H9 (cell line): ENCODE results near the gene PDGFB. TPM values are rescaled to one million over a fixed set of nuclear protein-coding genes. Genes with fewer than 3 reads are reported as not detected.

ENCODE experiments used
- DNase-seq: peaks from one replicate; pipeline ENCODE4 v3.0.0-alpha.2; 2017
- H2AFZ ChIP-seq: one replicate; pipeline ENCODE4 v1.6.1; 2013; ENCODE audit warnings: mild to moderate bottlenecking, low read length, control low read depth, moderate library complexity
- H2AK5ac ChIP-seq: 2 replicates; pipeline ENCODE4 v1.6.1; 2013; ENCODE audit warnings: low read length, control low read depth, mixed read lengths; ENCODE audit not compliant: insufficient read length
- H2BK120ac ChIP-seq: one replicate; pipeline ENCODE4 v1.6.1; 2013; ENCODE audit warnings: low read depth, mild to moderate bottlenecking, low read length, control low read depth, inconsistent platforms; ENCODE audit not compliant: poor library complexity, severe bottlenecking
- H2BK12ac ChIP-seq: 2 replicates; pipeline ENCODE4 v1.6.1; 2013; ENCODE audit warnings: low read length, control low read depth, mixed read lengths, low read depth; ENCODE audit not compliant: insufficient read length
- H2BK15ac ChIP-seq: 2 replicates; pipeline ENCODE4 v1.6.1; 2013; ENCODE audit warnings: low read depth, low read length, control low read depth
- H2BK20ac ChIP-seq: one replicate; pipeline ENCODE4 v1.6.1; 2013; ENCODE audit warnings: low read depth, mild to moderate bottlenecking, low read length, control low read depth, inconsistent platforms; ENCODE audit not compliant: poor library complexity, severe bottlenecking
- H2BK5ac ChIP-seq: 2 replicates; pipeline ENCODE4 v1.6.1; 2013; ENCODE audit warnings: low read length, control low read depth, mixed read lengths; ENCODE audit not compliant: insufficient read length
- H3K14ac ChIP-seq: 2 replicates; pipeline ENCODE4 v1.6.1; 2013; ENCODE audit warnings: low read length, control low read depth; ENCODE audit not compliant: insufficient read depth
- H3K18ac ChIP-seq: 2 replicates; pipeline ENCODE4 v1.6.1; 2013; ENCODE audit warnings: low read depth, mild to moderate bottlenecking, mixed read lengths, low read length, control low read depth; ENCODE audit not compliant: insufficient read length
- H3K23ac ChIP-seq: 2 replicates; pipeline ENCODE4 v1.6.1; 2013; ENCODE audit warnings: low read length, control low read depth, mixed read lengths, low read depth; ENCODE audit not compliant: insufficient read length
- H3K23me2 ChIP-seq: 2 replicates; pipeline ENCODE4 v1.6.1; 2013; ENCODE audit warnings: low read depth, mild to moderate bottlenecking, mixed read lengths, low read length, control low read depth; ENCODE audit not compliant: insufficient read length, poor library complexity, severe bottlenecking
- H3K27ac ChIP-seq: 2 replicates; pipeline ENCODE4 v1.5.1; 2013; ENCODE audit warnings: low read length, control low read depth, mixed read lengths, low read depth; ENCODE audit not compliant: insufficient read length
- H3K27me3 ChIP-seq: 2 replicates; pipeline ENCODE4 v1.6.1; 2013; ENCODE audit warnings: low read length, control low read depth, inconsistent platforms; ENCODE audit not compliant: insufficient read depth
- H3K4ac ChIP-seq: 2 replicates; pipeline ENCODE4 v1.6.1; 2013; ENCODE audit warnings: low read depth, mild to moderate bottlenecking, control low read depth, inconsistent platforms, low read length, moderate library complexity
- H3K4me1 ChIP-seq: 2 replicates; pipeline ENCODE4 v1.6.1; 2013; ENCODE audit warnings: low read length, control low read depth, inconsistent platforms; ENCODE audit not compliant: insufficient read depth
- H3K4me2 ChIP-seq: 2 replicates; pipeline ENCODE4 v1.6.1; 2013; ENCODE audit warnings: low read length, control low read depth, mixed read lengths; ENCODE audit not compliant: insufficient read length, insufficient read depth
- H3K56ac ChIP-seq: 2 replicates; pipeline ENCODE4 v1.6.1; 2013; ENCODE audit warnings: low read depth, mild to moderate bottlenecking, mixed read lengths, low read length, control low read depth; ENCODE audit not compliant: insufficient read length
- H3K79me1 ChIP-seq: 2 replicates; pipeline ENCODE4 v1.6.1; 2013; ENCODE audit warnings: low read depth, mild to moderate bottlenecking, moderate library complexity, low read length, control low read depth, inconsistent platforms; ENCODE audit not compliant: insufficient read depth, poor library complexity, severe bottlenecking
- H3K79me2 ChIP-seq: 2 replicates; pipeline ENCODE4 v1.6.1; 2013; ENCODE audit warnings: low read length, control low read depth, inconsistent platforms; ENCODE audit not compliant: insufficient read depth
- H3K9ac ChIP-seq: 2 replicates; pipeline ENCODE4 v1.6.1; 2013; ENCODE audit warnings: low read length, control low read depth, mixed read lengths; ENCODE audit not compliant: insufficient read length; ENCODE audit errors: extremely low read depth
- H3K9me3 ChIP-seq: one replicate; pipeline ENCODE4 v1.6.1; 2013; ENCODE audit warnings: low read depth, low read length, inconsistent platforms; ENCODE audit not compliant: control insufficient read depth
- H3T11ph ChIP-seq: one replicate; pipeline ENCODE4 v1.6.1; 2013; ENCODE audit warnings: mild to moderate bottlenecking, low read length, control low read depth, inconsistent platforms
- H4K20me1 ChIP-seq: one replicate; pipeline ENCODE4 v1.6.1; 2013; ENCODE audit not compliant: control insufficient read depth, insufficient read length, insufficient read depth
- H4K5ac ChIP-seq: 2 replicates; pipeline ENCODE4 v1.6.1; 2013; ENCODE audit warnings: low read depth, mild to moderate bottlenecking, mixed read lengths, low read length, control low read depth; ENCODE audit not compliant: insufficient read length
- H4K8ac ChIP-seq: replicated peaks from 2 replicates; pipeline ENCODE4 v1.6.1; 2013; ENCODE audit warnings: low read length, control low read depth, mixed read lengths, low read depth; ENCODE audit not compliant: insufficient read length
- H4K91ac ChIP-seq: 2 replicates; pipeline ENCODE4 v1.6.1; 2013; ENCODE audit warnings: low read depth, mild to moderate bottlenecking, moderate library complexity, mixed read lengths, low read length, control low read depth; ENCODE audit not compliant: insufficient read length
- H3K27ac Mint-ChIP-seq, 3 experiments: 2 replicates in 2 of 3; 3 replicates in 1 of 3; pipeline ENCODE4 v1.8.0; 2020 to 2021; ENCODE audit warnings: mixed read lengths in 3 of 3, mild to moderate bottlenecking in 1 of 3, moderate library complexity in 1 of 3
- H3K27me3 Mint-ChIP-seq: 2 replicates; pipeline ENCODE4 v1.8.0; 2021; ENCODE audit warnings: low read depth, mild to moderate bottlenecking, moderate library complexity, mixed read lengths
- H3K36me3 Mint-ChIP-seq, 3 experiments: 2 replicates in 2 of 3; 3 replicates in 1 of 3; pipeline ENCODE4 v1.8.0; 2020 to 2021; ENCODE audit warnings: low read depth in 3 of 3, mixed read lengths in 3 of 3; ENCODE audit not compliant: insufficient read depth in 1 of 3
- H3K4me1 Mint-ChIP-seq, 2 experiments: 2 replicates each; pipeline ENCODE4 v1.8.0; 2020; ENCODE audit warnings: mixed read lengths in 2 of 2
- H3K4me3 Mint-ChIP-seq, 2 experiments: 2 replicates in 1 of 2; 3 replicates in 1 of 2; pipeline ENCODE4 v1.8.0; 2020 to 2021; ENCODE audit warnings: mild to moderate bottlenecking in 2 of 2, mixed read lengths in 2 of 2, moderate library complexity in 1 of 2
- H3K9me3 Mint-ChIP-seq, 2 experiments: 2 replicates in 1 of 2; 3 replicates in 1 of 2; pipeline ENCODE4 v1.8.0; 2020; ENCODE audit warnings: mild to moderate bottlenecking in 2 of 2, mixed read lengths in 2 of 2, moderate library complexity in 1 of 2
- CTCF ChIP-seq: fragments of 200-600 bp; sonication (generic); conservative IDR thresholded peaks from 3 replicates; pipeline ENCODE4 v1.8.0; 2021; ENCODE audit warnings: antibody characterized with exemption, mild to moderate bottlenecking
- WGBS: extraction: QIAGEN DNeasy Blood & Tissue Kit; methylation state at CpG from one replicate; pipeline ENCODE4 v1.1.7; 2013; ENCODE audit warnings: missing lambda C conversion rate, low lambda C conversion rate, mixed read lengths; ENCODE audit not compliant: insufficient read length; ENCODE audit errors: extremely low coverage; 5-methylcytosine and 5-hydroxymethylcytosine counted together
- total RNA-seq: library from RNA; stranded (reverse); gene quantifications from 2 replicates; pipeline ENCODE4 v1.2.1, GENCODE V29; 2021

PDGFB gene
- total RNA-seq, 1 experiment from 2014 or later = 6.1 TPM

- Mint-ChIP-seq H3K4me3 (peak overlapping the region; percentile 37 to 70), H3K9me3 (no peaks in the 10 kb centered on the region; a peak in 1 of 5 replicates), H3K36me3 (no peaks in the 10 kb centered on the region), H3K27ac (peak overlapping the region; percentile 98 to 100 (median 99)), H3K27me3 (no peaks in the 10 kb centered on the region; the same call in 1 of the 2 replicates), H3K4me1 (peaks cover 75 to 88% of the 10 kb centered on the region in 2 experiments)
- H2AK5ac ChIP-seq = peak overlapping the region; percentile 71
- H3K27me3 ChIP-seq = no peaks in the 10 kb centered on the region
- peak overlapping the region; percentile 100 for H4K91ac ChIP-seq
- peak overlapping the region; percentile 97 for H3K14ac ChIP-seq
- no peaks in the 10 kb centered on the region for H3K9me3 ChIP-seq
- peak overlapping the region; percentile 99 for H4K5ac ChIP-seq
- peak overlapping the region; percentile 98 for H3K18ac ChIP-seq
- H3K27ac ChIP-seq = peak overlapping the region; percentile 91
- peaks cover 16% of the 10 kb centered on the region; the same call in 1 of the 2 replicates for H3K4me1 ChIP-seq
- no peak overlapping the region for H2AFZ ChIP-seq
- no peaks in the 10 kb centered on the region for H3K79me1 ChIP-seq
- H2BK15ac ChIP-seq = no peak overlapping the region
- peak overlapping the region; percentile 99 for H2BK12ac ChIP-seq
- H4K20me1 ChIP-seq = peaks cover 5% of the 10 kb centered on the region
- peak; percentile 99 for DNase-seq
- peak overlapping the region; percentile 80 for H3T11ph ChIP-seq
- H3K9ac ChIP-seq = peak overlapping the region; percentile 43
- H2BK5ac ChIP-seq = peak overlapping the region; percentile 94
- H4K8ac ChIP-seq = peak overlapping the region; percentile 97
- H2BK120ac ChIP-seq = peak overlapping the region; percentile 97
- peak overlapping the region; percentile 61 for H3K23ac ChIP-seq
- H3K4me2 ChIP-seq = no peak overlapping the region
- no peaks in the 10 kb centered on the region for H3K79me2 ChIP-seq
- no CpG with 5 or more reads among the region's 22 CpGs for WGBS
- H2BK20ac ChIP-seq = peak overlapping the region; percentile 83
- peak overlapping the region; percentile 89 for H3K4ac ChIP-seq
- H3K23me2 ChIP-seq = no peaks in the 10 kb centered on the region
- peak overlapping the region; percentile 30 for H3K56ac ChIP-seq
- TF ChIP-seq CTCF = no peak
These were observed 70.1 kb downstream of the PDGFB start for GRCh38 chr22:39174498-39175352.
